ENCODE data around the gene HSPB9.
A peak's percentile ranks its signal among the peaks of the same experiment; 100 is the strongest.

HSPB9 gene

DNA sequence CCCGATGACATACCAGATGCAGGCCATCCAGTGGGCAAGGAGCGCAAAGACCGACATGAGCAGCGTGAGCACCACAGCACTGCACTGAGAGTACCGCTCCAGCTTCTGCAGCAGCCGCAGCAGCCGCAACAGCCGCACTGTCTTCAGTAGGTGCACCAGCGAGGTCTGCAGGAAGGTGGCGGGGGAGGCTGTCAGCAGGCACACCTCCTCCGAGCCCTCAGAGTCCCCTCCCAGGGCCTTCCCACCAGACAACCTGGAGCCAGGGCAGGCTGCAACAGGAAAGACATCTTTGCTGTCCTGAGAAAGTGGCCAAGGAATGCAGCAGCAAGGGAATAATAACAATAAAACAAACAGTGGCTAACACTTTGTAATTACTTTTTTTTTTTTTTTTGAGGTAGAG is 49.2 kb downstream of the HSPB9 start:
- Histone ChIP-seq H3K4me3 (ENCODE audit: low read depth, low read length) (no peak overlapping the region), H3K9me3 (ENCODE audit: control insufficient read depth, insufficient read depth, low read depth, low read length) (no peaks in the 10 kb centered on the region), H3K36me3 (ENCODE audit: control insufficient read depth in 2 of 2, insufficient read depth in 1 of 2, low read length in 2 of 2) (no peaks in the 10 kb centered on the region), H3K4me1 (ENCODE audit: control insufficient read depth, insufficient read depth, low read length) (no peaks in the 10 kb centered on the region), H3K27ac (ENCODE audit: extremely low read depth, low read depth, low read length) (no peak overlapping the region)
- TF ChIP-seq ZNF600 (tag by site-specific recombination; IDR thresholded peaks at IDR 0.05) (0 out of 2 replicates have a peak, but pooled peaks have one; percentile 24), ZNF266 (tag by site-specific recombination; IDR thresholded peaks at IDR 0.05; ENCODE audit: low read depth) (no peak), TRIM28 (IDR thresholded peaks at IDR 0.05; ENCODE audit: borderline replicate concordance, low read length) (peak; percentile 80; the same call in 1 of the 2 replicates)
- CTCF ChIA-PET, result interaction anchor here (1.0 kb wide), 1 partner anchor 10 kb away, joined by 8 read pairs; no protein-coding TSS in a partner anchor
- POLR2A ChIA-PET, result interaction anchor here (0.6 to 1.0 kb wide), 2 partner anchors 56 to 67 kb away, joined by 3 to 5 read pairs; no protein-coding TSS in a partner anchor

Data from HEK293 (cell line).